Upper lobe of left lung (tissue), 6 donors: ENCODE measurements around the gene MYL12A. TPM values are rescaled to one million over a fixed set of nuclear protein-coding genes. Genes with fewer than 3 reads are reported as not detected.
A peak's percentile ranks its signal among the peaks of the same experiment; 100 is the strongest.

Experiments
- ATAC-seq, 2 donors: fragments of 200-7000 bp; cut with Tn5 transposase; one replicate each; pipeline ENCODE4 v1.9.1; 2022; ENCODE audit warnings: mild to moderate bottlenecking in 2 of 2, moderate library complexity in 2 of 2; ENCODE audit not compliant: low FRiP score in 2 of 2
- DNase-seq, 2 donors: peaks; one replicate each; pipeline ENCODE4 v3.0.0-alpha.2; 2019 to 2020
- H3K27ac ChIP-seq, 4 donors: fragments of 200-600 bp; sonication (generic); one replicate each; pipeline ENCODE4 v1.5.1; 2016 to 2019
- H3K27me3 ChIP-seq, 4 donors: fragments of 200-600 bp; sonication (generic); one replicate each; pipeline ENCODE4 v1.5.1; 2017 to 2019
- H3K36me3 ChIP-seq, 4 donors: fragments of 200-600 bp; sonication (generic); one replicate each; pipeline ENCODE4 v1.5.1; 2016 to 2019
- H3K4me1 ChIP-seq, 4 donors: fragments of 200-600 bp; sonication (generic); one replicate each; pipeline ENCODE4 v1.5.1; 2018 to 2019
- H3K4me3 ChIP-seq, 4 donors: fragments of 200-600 bp; sonication (generic); one replicate each; pipeline ENCODE4 v1.5.1; 2017 to 2019; ENCODE audit warnings: mild to moderate bottlenecking in 2 of 4, moderate library complexity in 1 of 4
- H3K9me3 ChIP-seq, 4 donors: fragments of 200-600 bp; sonication (generic); one replicate each; pipeline ENCODE4 v1.5.1; 2018 to 2019
- EP300 ChIP-seq, 4 donors: sonication (generic); formaldehyde crosslinking; IDR thresholded peaks; one replicate each; pipeline ENCODE4 v1.5.1; 2017; ENCODE audit warnings: antibody characterized with exemption in 4 of 4, control low read depth in 2 of 4
- POLR2A ChIP-seq, 4 donors: fragments of 450-650 bp; IDR thresholded peaks; one replicate each; pipeline ENCODE4 v1.5.1; 2016 to 2017; ENCODE audit warnings: antibody characterized with exemption in 4 of 4, mild to moderate bottlenecking in 2 of 4
- POLR2AphosphoS5 ChIP-seq, 2 donors: sonication (generic); formaldehyde crosslinking; IDR thresholded peaks; one replicate each; pipeline ENCODE4 v1.5.1; 2017; ENCODE audit warnings: antibody characterized with exemption in 2 of 2
- WGBS, 2 donors: methylation state at CpG; one replicate each; pipeline ENCODE4 v1.1.5; 2017 to 2018; 5-methylcytosine and 5-hydroxymethylcytosine counted together
- total RNA-seq, 6 donors: library from RNA; depleted of rRNA in 4 of 6; stranded (reverse); fragments of >200 nt in 4 of 6; gene quantifications; one replicate each; pipeline versions ENCODE4 v1.1.0 to v1.2.1, GENCODE V29; 2016 to 2021
- TF ChIP-seq, protein P1 (sequence below), 6 experiments: fragments of 450-650 bp in 4 of 6; fragments of 200-600 bp in 2 of 6; sonication (generic) in 2 of 6; IDR thresholded peaks; one replicate each; pipeline ENCODE4 v1.5.1; 2016 to 2019; ENCODE audit warnings: antibody characterized with exemption in 6 of 6
- donor health status: DM: no; HTN: no; CAD: no; lungs with moderate emphysema.
- donor health status: DM: no; HTN: yes; CAD: no; lungs with severe emphysema.

Gene MYL12A
- total RNA-seq, 6 donors from 2014 or later: 184 to 702 (median 558) TPM

DNA sequence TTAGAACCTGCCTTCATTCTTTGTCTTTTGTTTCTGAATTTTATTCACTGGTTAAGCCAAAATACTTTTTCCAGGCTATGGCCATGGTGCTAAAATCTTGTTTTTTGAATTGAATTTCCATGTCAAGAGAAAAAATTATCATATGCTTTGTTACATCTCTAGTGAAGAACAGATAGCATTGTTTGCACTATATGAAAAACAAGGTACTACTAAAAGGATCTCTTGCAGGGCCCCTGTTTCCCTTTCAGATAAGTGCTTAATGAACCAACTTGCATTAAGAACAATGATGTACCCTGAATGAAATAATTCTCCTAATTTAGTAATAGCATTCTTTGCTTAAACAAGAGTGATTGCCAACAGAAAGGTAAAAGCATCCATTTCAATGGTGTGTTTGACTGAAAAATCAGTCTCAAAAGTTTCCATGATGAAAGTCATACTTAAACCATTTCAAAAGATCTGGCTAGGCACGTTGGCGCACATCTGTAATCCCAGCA lies 10.1 kb downstream of the MYL12A start:
- peak overlapping the region in 3 of 4 donors; percentile 69 to 75 (median 74) for H3K27ac ChIP-seq
- WGBS, 2 donors: 92 to 96% methylated on average over 2 of the region's 2 CpGs
- peaks cover 30 to 52% (median 42%) of the 10 kb centered on the region in 4 donors for H3K4me1 ChIP-seq
- no peaks in the 10 kb centered on the region for H3K27me3 ChIP-seq
- no peak overlapping the region for H3K4me3 ChIP-seq
- peaks cover 25 to 66% (median 42%) of the 10 kb centered on the region in 4 donors for H3K36me3 ChIP-seq
- ATAC-seq (no peak), DNase-seq (no peak)
- no peaks in the 10 kb centered on the region for H3K9me3 ChIP-seq
- TF ChIP-seq POLR2A (IDR thresholded peaks at IDR 0.05) (no peak), POLR2AphosphoS5 (IDR thresholded peaks at IDR 0.05) (no peak), EP300 (IDR thresholded peaks at IDR 0.05) (no peak)
- TF ChIP-seq, protein P1, sequence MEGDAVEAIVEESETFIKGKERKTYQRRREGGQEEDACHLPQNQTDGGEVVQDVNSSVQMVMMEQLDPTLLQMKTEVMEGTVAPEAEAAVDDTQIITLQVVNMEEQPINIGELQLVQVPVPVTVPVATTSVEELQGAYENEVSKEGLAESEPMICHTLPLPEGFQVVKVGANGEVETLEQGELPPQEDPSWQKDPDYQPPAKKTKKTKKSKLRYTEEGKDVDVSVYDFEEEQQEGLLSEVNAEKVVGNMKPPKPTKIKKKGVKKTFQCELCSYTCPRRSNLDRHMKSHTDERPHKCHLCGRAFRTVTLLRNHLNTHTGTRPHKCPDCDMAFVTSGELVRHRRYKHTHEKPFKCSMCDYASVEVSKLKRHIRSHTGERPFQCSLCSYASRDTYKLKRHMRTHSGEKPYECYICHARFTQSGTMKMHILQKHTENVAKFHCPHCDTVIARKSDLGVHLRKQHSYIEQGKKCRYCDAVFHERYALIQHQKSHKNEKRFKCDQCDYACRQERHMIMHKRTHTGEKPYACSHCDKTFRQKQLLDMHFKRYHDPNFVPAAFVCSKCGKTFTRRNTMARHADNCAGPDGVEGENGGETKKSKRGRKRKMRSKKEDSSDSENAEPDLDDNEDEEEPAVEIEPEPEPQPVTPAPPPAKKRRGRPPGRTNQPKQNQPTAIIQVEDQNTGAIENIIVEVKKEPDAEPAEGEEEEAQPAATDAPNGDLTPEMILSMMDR (IDR thresholded peaks at IDR 0.05): no peak

DNA sequence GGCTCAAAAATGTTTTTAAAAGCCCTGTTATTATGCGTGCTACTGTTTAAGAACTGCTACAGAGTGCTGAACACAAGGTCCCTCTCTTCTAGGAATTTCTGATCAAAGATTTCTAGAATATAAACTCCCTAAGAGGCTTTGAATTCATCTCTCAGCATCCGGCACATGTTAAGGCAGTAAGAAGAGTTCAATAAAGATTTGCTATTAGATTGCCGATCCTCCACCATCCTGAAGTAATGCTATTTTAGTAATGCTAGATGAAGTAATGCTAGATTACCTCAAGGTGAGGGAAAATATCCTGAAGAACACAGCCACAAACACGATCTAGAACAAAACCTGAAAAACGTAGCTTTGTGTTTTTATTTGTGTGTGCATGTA lies 13.4 kb downstream of the MYL12A start:
- peaks cover 48 to 55% (median 51%) of the 10 kb centered on the region in 4 donors for H3K4me1 ChIP-seq
- WGBS, 2 donors: 15 to 16% methylated on average over 5 of the region's 5 CpGs
- no peak for TF ChIP-seq POLR2AphosphoS5 (IDR thresholded peaks at IDR 0.05)
- no peak for TF ChIP-seq POLR2A (IDR thresholded peaks at IDR 0.05)
- TF ChIP-seq, protein P1 (IDR thresholded peaks at IDR 0.05): peak in 1 of 6 experiments; percentile 18
- no peak for TF ChIP-seq EP300 (IDR thresholded peaks at IDR 0.05)
- peak overlapping the region; percentile 92 to 99 (median 98) for H3K27ac ChIP-seq
- peak overlapping the region; percentile 70 to 91 (median 84) for H3K4me3 ChIP-seq
- no peaks in the 10 kb centered on the region for H3K9me3 ChIP-seq
- ATAC-seq: no peak
- no peaks in the 10 kb centered on the region for H3K27me3 ChIP-seq
- no peak for DNase-seq
- peaks cover 6 to 35% (median 14%) of the 10 kb centered on the region in 4 donors for H3K36me3 ChIP-seq

DNA sequence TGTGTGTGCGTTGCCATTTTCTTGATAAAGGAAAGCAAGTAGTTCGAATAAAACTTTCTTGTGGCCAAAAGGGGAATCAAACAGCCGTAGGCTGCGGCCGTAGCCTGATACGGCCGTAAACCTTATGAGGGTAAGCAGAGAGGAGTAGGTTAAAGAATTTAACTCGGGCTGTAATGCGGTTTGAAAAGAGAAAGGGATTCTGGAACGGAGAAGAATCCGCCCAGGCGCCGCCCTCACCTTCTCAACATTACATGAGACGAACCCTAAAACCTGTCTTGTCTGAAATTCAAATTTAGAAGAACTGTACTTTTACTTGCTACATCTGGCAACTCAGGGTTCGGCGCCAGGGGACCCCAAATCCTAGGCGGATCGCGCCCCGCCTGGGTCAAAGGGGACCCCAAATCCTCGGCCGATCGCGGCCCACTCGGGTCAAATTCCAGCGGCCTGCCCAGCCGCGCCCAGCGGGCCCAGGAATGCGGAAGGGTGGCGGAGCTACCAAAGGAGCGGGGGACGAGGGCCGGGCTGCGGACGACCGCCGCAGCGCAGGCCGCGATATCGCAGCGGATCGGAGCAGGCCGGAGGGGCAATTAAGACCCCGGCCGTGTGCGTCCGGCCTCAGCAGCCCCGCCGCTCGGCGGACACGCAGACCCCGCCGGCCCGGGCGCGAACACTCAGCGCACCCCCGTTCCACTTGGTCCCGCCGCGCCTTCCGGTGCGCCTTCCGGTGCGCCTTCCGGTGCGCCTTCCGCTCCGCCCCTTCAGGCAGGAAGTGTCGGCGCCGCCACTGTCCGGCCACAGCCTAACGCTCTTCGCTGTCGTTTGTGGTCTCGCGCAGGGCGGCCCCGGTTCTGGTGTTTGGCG lies 14.0 kb downstream of the MYL12A start, which contains the start of gene MYL12B:
MYL12B (plus strand) TSS at position 761 of the 861 bp plus-strand sequence. CDS start 10,766 bp downstream, outside the sequence.
- Histone ChIP-seq H3K27me3 (no peaks in the 10 kb centered on the region), H3K9me3 (no peaks in the 10 kb centered on the region), H3K27ac (peak within 1 kb of the TSS; percentile 92 to 99 (median 98)), H3K4me1 (peaks cover 47 to 55% (median 52%) of the 10 kb centered on the region in 4 donors), H3K4me3 (peak within 1 kb of the TSS; percentile 70 to 91 (median 84)), H3K36me3 (peaks cover 6 to 29% (median 10%) of the 10 kb centered on the region in 4 donors)
- peak; percentile 52 to 94 (median 74) for TF ChIP-seq POLR2A (IDR thresholded peaks at IDR 0.05)
- peak in 1 of 4 donors; percentile 6 for TF ChIP-seq EP300 (IDR thresholded peaks at IDR 0.05)
- TF ChIP-seq, protein P1 (IDR thresholded peaks at IDR 0.05): peak in 4 of 6 experiments; percentile 19 to 48 (median 40)
- peak; percentile 88 to 90 for TF ChIP-seq POLR2AphosphoS5 (IDR thresholded peaks at IDR 0.05)
- 0 to 2% methylated on average over 49 to 50 of the region's 84 CpGs for WGBS, 2 donors
- peak; percentile 83 to 96 for DNase-seq
- peak; percentile 93 to 97 for ATAC-seq

DNA sequence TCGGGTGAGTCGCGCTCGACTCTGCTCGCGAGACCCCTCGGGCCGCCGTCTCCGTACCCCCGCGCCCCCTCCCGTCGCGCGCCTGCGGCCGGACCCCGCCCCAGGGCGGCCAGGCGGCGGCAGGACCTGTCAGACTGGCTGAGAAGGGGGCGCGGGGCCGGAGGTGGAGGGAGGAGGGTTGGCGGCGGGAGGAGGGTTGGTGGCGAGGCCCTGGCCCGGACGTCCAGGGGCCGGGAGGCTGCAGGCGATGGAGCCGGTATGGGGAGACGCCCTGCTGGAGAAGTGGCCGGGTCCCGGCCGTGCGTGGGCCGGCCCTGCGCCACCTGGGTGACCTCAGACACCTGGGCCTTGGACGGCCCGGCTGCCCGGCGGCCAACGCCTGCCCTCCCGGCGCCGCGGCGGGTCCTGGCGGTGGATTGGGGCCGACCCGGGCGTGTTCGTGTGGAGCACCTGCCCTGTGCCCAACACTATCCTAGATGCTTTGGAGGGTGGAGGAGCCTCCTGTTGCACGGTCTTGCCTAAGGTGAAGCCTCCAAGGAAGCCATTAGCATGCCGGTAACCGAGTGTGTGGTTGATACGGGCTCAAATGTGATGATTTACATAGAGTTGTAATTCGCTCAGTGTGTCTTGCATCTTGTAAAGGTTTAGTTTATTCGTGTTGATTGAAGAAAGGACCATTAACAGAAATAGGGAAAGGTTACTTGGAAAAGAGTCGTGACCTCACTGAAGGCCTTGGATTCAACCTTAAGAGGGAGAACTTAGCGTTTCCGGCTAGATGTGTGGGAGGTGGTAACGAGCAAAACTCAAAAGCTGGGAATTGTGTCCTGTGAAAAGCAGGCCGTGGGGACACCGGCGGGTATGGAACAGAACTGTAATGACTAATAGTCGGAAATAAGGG lies 14.9 kb downstream of the MYL12A start:
- TF ChIP-seq POLR2AphosphoS5 (IDR thresholded peaks at IDR 0.05) (peak in 1 of 2 donors; percentile 6), POLR2A (IDR thresholded peaks at IDR 0.05) (no peak)
- Histone ChIP-seq H3K9me3 (no peaks in the 10 kb centered on the region), H3K27ac (peak overlapping the region; percentile 92 to 99 (median 98)), H3K36me3 (peaks cover 5 to 20% (median 9%) of the 10 kb centered on the region in 4 donors), H3K4me3 (peak overlapping the region; percentile 70 to 91 (median 84)), H3K27me3 (no peaks in the 10 kb centered on the region), H3K4me1 (peaks cover 45 to 55% (median 54%) of the 10 kb centered on the region in 4 donors)
- WGBS, 2 donors: 1% methylated on average over 18 to 54 of the region's 69 CpGs
- ATAC-seq: peak; percentile 13 to 70
- DNase-seq: peak in 1 of 2 donors; percentile 91
